ENCODE data around the gene BCL7B.

DNA sequence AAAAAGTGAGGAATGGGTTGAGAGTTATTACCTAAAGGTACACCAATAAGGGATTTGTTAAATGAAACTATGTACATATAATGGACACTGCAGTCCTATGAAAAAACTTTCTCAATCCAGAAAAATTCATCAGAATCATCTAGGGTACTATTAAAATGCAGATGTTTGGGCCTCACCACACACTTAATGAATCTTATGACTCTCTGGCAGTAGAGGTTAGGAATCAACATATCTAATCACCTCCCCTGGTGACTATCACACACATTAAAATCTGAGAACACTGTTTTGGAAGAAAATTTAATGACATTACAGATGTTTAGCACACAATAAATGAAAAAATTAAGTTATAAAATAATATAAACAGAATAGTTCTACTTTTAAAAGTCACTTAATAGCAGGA, 67.5 kb downstream of the BCL7B start:
- TF ChIP-seq CTCF (IDR thresholded peaks at IDR 0.05) (no peak), EP300 (IDR thresholded peaks at IDR 0.05) (no peak), POLR2AphosphoS5 (IDR thresholded peaks at IDR 0.05) (no peak)
